ENCODE data around the gene COL5A1. TPM values are rescaled to one million over a fixed set of nuclear protein-coding genes. Genes with fewer than 3 reads are reported as not detected.

COL5A1 gene
- total and polyA plus RNA-seq, 2 donors (not counting 1 experiment from before 2014, with no cell fraction given), result 72.8 to 109 TPM

DNA sequence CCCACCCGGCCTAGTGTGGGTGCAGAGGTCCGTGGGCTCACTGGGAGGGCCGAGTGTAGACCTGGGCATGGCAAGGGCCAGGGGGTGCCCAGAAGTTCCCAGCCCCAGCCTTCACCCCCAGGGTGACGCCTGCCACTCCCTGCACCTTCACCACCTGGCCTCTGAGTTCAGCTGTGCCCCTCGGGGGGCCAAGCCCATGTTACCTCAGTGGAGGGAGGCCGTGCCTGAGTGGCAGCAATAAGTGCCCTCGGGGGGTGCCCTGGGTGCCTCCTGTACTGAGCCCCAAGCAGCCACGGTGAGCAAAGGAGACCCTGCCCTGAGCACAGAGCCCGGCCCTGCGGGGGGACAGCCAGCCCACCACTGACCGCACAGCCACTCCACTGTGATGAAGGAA lies 228.7 kb downstream of the COL5A1 start:
- Histone ChIP-seq H3K27me3 (ENCODE audit: control insufficient read depth, insufficient read depth, low read length) (peaks cover 3% of the 10 kb centered on the region), H3K4me1 (ENCODE audit: control insufficient read depth, extremely low read depth, insufficient read depth, low read length) (no peaks in the 10 kb centered on the region), H2AFZ (ENCODE audit: low read length) (no peak overlapping the region), H3K4me3 (replicated peaks in 1 of 4; ENCODE audit: control extremely low read depth in 1 of 4, insufficient read depth in 1 of 4, low read depth in 3 of 4, low read length in 4 of 4) (no peak overlapping the region), H3K36me3 (ENCODE audit: control insufficient read depth, insufficient read depth, low read length) (no peaks in the 10 kb centered on the region), H4K20me1 (ENCODE audit: control insufficient read depth, extremely low read depth, insufficient read depth, low read length) (no peaks in the 10 kb centered on the region), H3K27ac (ENCODE audit: insufficient read depth, low read length) (no peak overlapping the region), H3K4me2 (ENCODE audit: extremely low read depth, insufficient read depth, low read length) (no peak overlapping the region), H3K9ac (ENCODE audit: insufficient read depth, low read length) (no peak overlapping the region), H3K9me3 (ENCODE audit: control insufficient read depth, insufficient read depth, low read depth, low read length) (no peaks in the 10 kb centered on the region), H3K79me2 (ENCODE audit: control insufficient read depth, insufficient read depth, low read length) (no peaks in the 10 kb centered on the region)
- no peak for DNase-seq (ENCODE audit: low read depth in 2 of 2)
- TF ChIP-seq, protein P1, sequence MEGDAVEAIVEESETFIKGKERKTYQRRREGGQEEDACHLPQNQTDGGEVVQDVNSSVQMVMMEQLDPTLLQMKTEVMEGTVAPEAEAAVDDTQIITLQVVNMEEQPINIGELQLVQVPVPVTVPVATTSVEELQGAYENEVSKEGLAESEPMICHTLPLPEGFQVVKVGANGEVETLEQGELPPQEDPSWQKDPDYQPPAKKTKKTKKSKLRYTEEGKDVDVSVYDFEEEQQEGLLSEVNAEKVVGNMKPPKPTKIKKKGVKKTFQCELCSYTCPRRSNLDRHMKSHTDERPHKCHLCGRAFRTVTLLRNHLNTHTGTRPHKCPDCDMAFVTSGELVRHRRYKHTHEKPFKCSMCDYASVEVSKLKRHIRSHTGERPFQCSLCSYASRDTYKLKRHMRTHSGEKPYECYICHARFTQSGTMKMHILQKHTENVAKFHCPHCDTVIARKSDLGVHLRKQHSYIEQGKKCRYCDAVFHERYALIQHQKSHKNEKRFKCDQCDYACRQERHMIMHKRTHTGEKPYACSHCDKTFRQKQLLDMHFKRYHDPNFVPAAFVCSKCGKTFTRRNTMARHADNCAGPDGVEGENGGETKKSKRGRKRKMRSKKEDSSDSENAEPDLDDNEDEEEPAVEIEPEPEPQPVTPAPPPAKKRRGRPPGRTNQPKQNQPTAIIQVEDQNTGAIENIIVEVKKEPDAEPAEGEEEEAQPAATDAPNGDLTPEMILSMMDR (conservative IDR thresholded peaks at IDR 0.05 in 1 of 2, IDR thresholded peaks at IDR 0.05 in 1 of 2; ENCODE audit: low read depth in 1 of 2, low read length in 2 of 2), result no peak
- no peak for TF ChIP-seq EZH2 (IDR thresholded peaks at IDR 0.05; ENCODE audit: low read length, missing control alignments)

DNA sequence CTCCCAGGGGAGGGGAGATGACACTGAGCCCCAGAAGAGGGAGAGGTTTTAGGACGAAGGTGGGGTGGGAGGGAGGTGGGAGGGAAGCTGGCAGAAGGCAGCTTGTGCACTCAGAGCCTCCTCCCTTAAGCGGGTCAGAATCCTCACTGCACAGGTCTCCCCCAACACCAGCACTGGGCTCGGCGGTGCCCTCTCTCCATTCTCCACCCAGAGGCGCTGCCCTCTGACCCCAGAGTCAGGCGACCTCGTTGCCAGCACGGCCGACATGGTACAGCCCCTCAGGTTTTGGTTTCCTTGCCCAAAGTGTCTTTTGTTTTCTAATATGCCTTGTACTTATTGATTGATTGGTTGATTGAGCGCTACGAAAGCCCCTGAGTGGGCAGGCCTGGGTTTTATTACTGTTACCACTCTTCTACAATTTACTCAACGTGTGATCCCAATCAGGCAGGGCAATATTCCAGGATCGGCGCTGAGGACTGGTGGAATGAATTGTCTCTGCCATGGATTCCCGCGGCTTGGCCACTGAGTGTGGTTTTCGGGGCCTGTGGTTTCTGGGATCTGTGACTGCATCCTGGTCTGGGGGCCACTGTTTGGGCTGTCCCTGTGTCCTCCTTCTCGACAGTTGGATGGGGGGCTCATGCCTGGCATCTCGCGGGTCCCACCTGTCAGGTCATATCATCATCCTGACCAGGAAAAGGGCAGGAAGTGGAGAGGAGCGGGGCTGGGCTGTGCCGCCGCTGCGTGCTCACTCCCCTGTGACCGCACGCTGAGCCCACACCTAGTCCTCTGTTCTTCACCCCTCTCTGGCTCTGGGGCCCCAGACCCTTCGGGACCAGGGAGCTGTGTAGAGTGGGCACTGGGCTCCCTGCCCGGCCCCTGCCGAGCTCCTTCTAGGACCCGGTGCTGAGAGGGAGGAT lies 229.4 kb downstream of the COL5A1 start:
- no peak for DNase-seq (ENCODE audit: low read depth in 2 of 2)
- H2AFZ ChIP-seq (ENCODE audit: low read length), result no peak overlapping the region
- no peaks in the 10 kb centered on the region for H3K36me3 ChIP-seq (ENCODE audit: control insufficient read depth, insufficient read depth, low read length)
- no peaks in the 10 kb centered on the region for H4K20me1 ChIP-seq (ENCODE audit: control insufficient read depth, extremely low read depth, insufficient read depth, low read length)
- peaks cover 3% of the 10 kb centered on the region for H3K27me3 ChIP-seq (ENCODE audit: control insufficient read depth, insufficient read depth, low read length)
- no peaks in the 10 kb centered on the region for H3K4me1 ChIP-seq (ENCODE audit: control insufficient read depth, extremely low read depth, insufficient read depth, low read length)
- no peak overlapping the region for H3K4me3 ChIP-seq (replicated peaks in 1 of 4; ENCODE audit: control extremely low read depth in 1 of 4, insufficient read depth in 1 of 4, low read depth in 3 of 4, low read length in 4 of 4)
- TF ChIP-seq, protein P1 (conservative IDR thresholded peaks at IDR 0.05 in 1 of 2, IDR thresholded peaks at IDR 0.05 in 1 of 2; ENCODE audit: low read depth in 1 of 2, low read length in 2 of 2), result no peak
- TF ChIP-seq EZH2 (IDR thresholded peaks at IDR 0.05; ENCODE audit: low read length, missing control alignments), result no peak
- H3K9me3 ChIP-seq (ENCODE audit: control insufficient read depth, insufficient read depth, low read depth, low read length), result no peaks in the 10 kb centered on the region
- no peak overlapping the region for H3K4me2 ChIP-seq (ENCODE audit: extremely low read depth, insufficient read depth, low read length)
- H3K27ac ChIP-seq (ENCODE audit: insufficient read depth, low read length), result no peak overlapping the region
- H3K9ac ChIP-seq (ENCODE audit: insufficient read depth, low read length), result no peak overlapping the region
- H3K79me2 ChIP-seq (ENCODE audit: control insufficient read depth, insufficient read depth, low read length), result no peaks in the 10 kb centered on the region

DNA sequence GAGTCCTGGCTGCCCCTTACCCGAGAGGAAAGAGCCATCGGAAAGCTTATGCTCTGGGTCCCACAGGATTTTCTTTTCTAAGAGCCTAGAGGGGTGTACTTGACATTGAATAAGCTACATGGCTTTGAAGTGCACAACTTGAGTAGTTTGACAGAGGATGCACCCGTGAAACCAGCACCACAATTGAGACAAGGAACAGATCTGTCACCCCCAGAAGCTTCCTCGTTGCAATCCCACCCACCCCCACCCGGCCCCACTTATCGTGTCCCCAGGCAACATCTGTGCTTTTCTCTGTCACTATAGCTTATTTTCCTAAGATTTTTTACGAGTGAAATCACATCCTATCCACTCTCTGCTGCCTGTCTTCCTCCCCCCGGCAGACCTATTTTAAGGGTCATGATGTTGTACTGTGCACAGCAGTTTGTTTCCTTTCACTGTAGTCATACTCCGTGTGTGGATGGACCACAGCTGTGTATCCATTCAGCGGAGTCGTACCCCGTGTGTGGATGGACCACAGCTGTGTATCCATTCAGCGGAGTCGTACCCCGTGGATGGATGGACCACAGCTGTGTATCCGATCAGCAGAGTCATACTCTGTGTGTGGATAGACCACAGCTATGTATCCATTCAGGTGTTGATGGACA lies 230.2 kb downstream of the COL5A1 start:
- Histone ChIP-seq H3K27ac (ENCODE audit: insufficient read depth, low read length) (no peak overlapping the region), H3K4me1 (ENCODE audit: control insufficient read depth, extremely low read depth, insufficient read depth, low read length) (no peaks in the 10 kb centered on the region), H4K20me1 (ENCODE audit: control insufficient read depth, extremely low read depth, insufficient read depth, low read length) (no peaks in the 10 kb centered on the region), H3K9me3 (ENCODE audit: control insufficient read depth, insufficient read depth, low read depth, low read length) (no peaks in the 10 kb centered on the region), H3K79me2 (ENCODE audit: control insufficient read depth, insufficient read depth, low read length) (no peaks in the 10 kb centered on the region), H3K36me3 (ENCODE audit: control insufficient read depth, insufficient read depth, low read length) (no peaks in the 10 kb centered on the region), H2AFZ (ENCODE audit: low read length) (no peak overlapping the region), H3K9ac (ENCODE audit: insufficient read depth, low read length) (no peak overlapping the region), H3K27me3 (ENCODE audit: control insufficient read depth, insufficient read depth, low read length) (peaks cover 3% of the 10 kb centered on the region), H3K4me3 (replicated peaks in 1 of 4; ENCODE audit: control extremely low read depth in 1 of 4, insufficient read depth in 1 of 4, low read depth in 3 of 4, low read length in 4 of 4) (no peak overlapping the region), H3K4me2 (ENCODE audit: extremely low read depth, insufficient read depth, low read length) (no peak overlapping the region)
- TF ChIP-seq EZH2 (IDR thresholded peaks at IDR 0.05; ENCODE audit: low read length, missing control alignments), result no peak
- TF ChIP-seq, protein P1 (conservative IDR thresholded peaks at IDR 0.05 in 1 of 2, IDR thresholded peaks at IDR 0.05 in 1 of 2; ENCODE audit: low read depth in 1 of 2, low read length in 2 of 2), result no peak
- DNase-seq (ENCODE audit: low read depth in 2 of 2), result peak in 1 of 2 donors; percentile 79

Measured in fibroblast of lung (primary cell).